Mucosa of descending colon (tissue), 3 donors: ENCODE results near the gene CCDC63. TPM values are rescaled to one million over a fixed set of nuclear protein-coding genes. Genes with fewer than 3 reads are reported as not detected.

Experiments used
- ATAC-seq: fragments of 200-7000 bp; cut with Tn5 transposase; one replicate; pipeline ENCODE4 v1.9.1; 2020; ENCODE audit warnings: mild to moderate bottlenecking, moderate library complexity
- DNase-seq, 3 donors: peaks; one replicate each; pipeline ENCODE4 v3.0.0-alpha.2; 2020
- H3K36me3 ChIP-seq: fragments of 200-600 bp; one replicate; pipeline ENCODE4 v1.8.0; 2021; ENCODE audit warnings: low read depth, mild to moderate bottlenecking
- H3K4me1 ChIP-seq: fragments of 200-600 bp; one replicate; pipeline ENCODE4 v1.8.0; 2021; ENCODE audit warnings: low read depth, mild to moderate bottlenecking
- H3K4me3 ChIP-seq: fragments of 200-600 bp; one replicate; pipeline ENCODE4 v1.8.0; 2021; ENCODE audit warnings: mild to moderate bottlenecking
- H3K9me3 ChIP-seq: fragments of 200-600 bp; one replicate; pipeline ENCODE4 v1.8.0; 2021; ENCODE audit warnings: mild to moderate bottlenecking
- CTCF ChIP-seq: fragments of 200-600 bp; IDR thresholded peaks from one replicate; pipeline ENCODE4 v1.8.0; 2022; ENCODE audit warnings: antibody characterized with exemption, mild to moderate bottlenecking
- intact Hi-C, 2 donors: fragments of 100-400 bp; cut with DNase I in 1 of 2; cut with micrococcal nuclease in 1 of 2; formaldehyde crosslinking; loops; one replicate each; pipeline versions ENCODE4 v1.11.0 to v1.11.1; 2022; cut with DNase I, micrococcal nuclease
- total RNA-seq, 3 donors: library from RNA; stranded (reverse); fragmentation: NEBNext Ultra II Directional in 2 of 3; extraction: Animal tissue kit (Norgen Biotek cat#: 25700) in 2 of 3; gene quantifications; one replicate each; pipeline versions ENCODE4 v1.2.1 to v1.2.4, GENCODE V29; 2021 to 2023
- donor health status: DM: no; HTN: no; CAD: no; lungs with moderate emphysema.
- donor health status: DM: no; HTN: no; CAD: no.
- donor health status: DM: no; HTN: yes; CAD: no.

CCDC63 gene
- total RNA-seq, 3 donors from 2014 or later = not detected

DNA sequence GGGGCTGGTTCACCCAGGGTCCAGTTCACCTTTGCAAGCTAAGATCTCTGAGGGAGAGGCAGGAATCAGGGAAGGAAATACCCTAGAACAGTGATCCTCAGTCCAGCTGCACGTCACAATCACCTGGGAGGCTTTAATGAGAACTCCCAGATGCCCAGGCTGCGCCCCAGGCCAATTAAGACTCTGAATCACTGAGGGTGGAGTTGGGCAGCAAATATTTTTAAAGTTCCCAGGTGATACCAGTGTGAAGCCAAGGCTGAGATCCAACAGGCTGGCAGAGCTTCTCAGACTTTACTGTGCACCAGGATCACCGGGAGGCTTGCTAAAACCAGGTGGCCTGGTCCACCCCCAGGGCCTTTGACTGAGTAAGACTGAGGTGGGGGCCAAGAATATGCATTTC lies 49.8 kb downstream of the CCDC63 start:
- TF ChIP-seq CTCF = no peak
- Histone ChIP-seq H3K4me1 (no peaks in the 10 kb centered on the region), H3K36me3 (no peaks in the 10 kb centered on the region), H3K9me3 (no peaks in the 10 kb centered on the region), H3K4me3 (no peak overlapping the region)
- ATAC-seq = peak; percentile 58
- intact Hi-C loops = no loop called here
- no peak for DNase-seq

- H3K4me1 ChIP-seq = no peaks in the 10 kb centered on the region
- no peaks in the 10 kb centered on the region for H3K9me3 ChIP-seq
- no peaks in the 10 kb centered on the region for H3K36me3 ChIP-seq
- H3K4me3 ChIP-seq = no peak overlapping the region
- DNase-seq (no peak), ATAC-seq (no peak)
- no peak for TF ChIP-seq CTCF
- intact Hi-C loops = no loop called here
Measured at GRCh38 chr12:110901401-110901800, 54.6 kb downstream of the CCDC63 start.

- DNase-seq (no peak), ATAC-seq (no peak)
- no peak for TF ChIP-seq CTCF
- Histone ChIP-seq H3K4me3 (no peak overlapping the region), H3K4me1 (no peaks in the 10 kb centered on the region), H3K9me3 (no peaks in the 10 kb centered on the region), H3K36me3 (no peaks in the 10 kb centered on the region)
- intact Hi-C loops = no loop called here
Measured at GRCh38 chr12:110903511-110903910, 56.7 kb downstream of the CCDC63 start.

- DNase-seq (no peak), ATAC-seq (no peak)
- Histone ChIP-seq H3K4me1 (no peaks in the 10 kb centered on the region), H3K9me3 (no peaks in the 10 kb centered on the region), H3K36me3 (no peaks in the 10 kb centered on the region), H3K4me3 (no peak overlapping the region)
- TF ChIP-seq CTCF = no peak
- intact Hi-C loops = no loop called here
Measured at GRCh38 chr12:110906083-110906482, 59.3 kb downstream of the CCDC63 start.

DNA sequence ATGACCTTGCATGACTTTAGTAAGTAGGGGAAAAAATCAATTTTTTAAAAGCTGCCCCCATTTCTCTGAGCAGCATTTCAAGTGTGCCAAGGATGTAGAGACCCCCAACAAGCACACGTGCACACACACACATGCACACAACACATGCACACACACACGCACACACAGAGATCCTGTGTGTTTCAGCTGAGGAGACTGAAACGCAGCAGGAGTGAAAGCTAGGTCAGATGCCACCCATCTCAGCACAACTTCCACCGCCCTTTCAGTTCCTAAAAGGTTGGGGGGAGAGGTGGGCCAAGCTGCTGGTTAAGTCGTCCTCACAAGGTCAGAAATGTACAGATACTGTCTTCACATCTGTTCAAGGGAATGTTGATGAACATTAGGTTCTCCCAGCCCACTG lies 59.7 kb downstream of the CCDC63 start:
- DNase-seq = no peak
- Histone ChIP-seq H3K36me3 (no peaks in the 10 kb centered on the region), H3K4me3 (no peak overlapping the region), H3K4me1 (no peaks in the 10 kb centered on the region), H3K9me3 (no peaks in the 10 kb centered on the region)
- ATAC-seq = no peak
- intact Hi-C loops = no loop called here
- no peak for TF ChIP-seq CTCF

GRCh38 chr12:110906985-110907384 lies 60.2 kb downstream of the CCDC63 start:
- H3K36me3 ChIP-seq = no peaks in the 10 kb centered on the region
- intact Hi-C loops = no loop called here

More at GRCh38 chr12:110906985-110907384, 60.2 kb downstream of the CCDC63 start:
- ATAC-seq (no peak), DNase-seq (no peak)
- no peak overlapping the region for H3K4me3 ChIP-seq
- no peak for TF ChIP-seq CTCF
- H3K9me3 ChIP-seq = no peaks in the 10 kb centered on the region
- no peaks in the 10 kb centered on the region for H3K4me1 ChIP-seq
